NCI-H2107 (cell line): ENCODE data around the gene CYP26A1.

Experiments
- DNase-seq: peaks from one replicate; lab custom pipeline; 2025; lab: John Stamatoyannopoulos, UW

CYP26A1 gene, protein sequence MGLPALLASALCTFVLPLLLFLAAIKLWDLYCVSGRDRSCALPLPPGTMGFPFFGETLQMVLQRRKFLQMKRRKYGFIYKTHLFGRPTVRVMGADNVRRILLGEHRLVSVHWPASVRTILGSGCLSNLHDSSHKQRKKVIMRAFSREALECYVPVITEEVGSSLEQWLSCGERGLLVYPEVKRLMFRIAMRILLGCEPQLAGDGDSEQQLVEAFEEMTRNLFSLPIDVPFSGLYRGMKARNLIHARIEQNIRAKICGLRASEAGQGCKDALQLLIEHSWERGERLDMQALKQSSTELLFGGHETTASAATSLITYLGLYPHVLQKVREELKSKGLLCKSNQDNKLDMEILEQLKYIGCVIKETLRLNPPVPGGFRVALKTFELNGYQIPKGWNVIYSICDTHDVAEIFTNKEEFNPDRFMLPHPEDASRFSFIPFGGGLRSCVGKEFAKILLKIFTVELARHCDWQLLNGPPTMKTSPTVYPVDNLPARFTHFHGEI

DNA sequence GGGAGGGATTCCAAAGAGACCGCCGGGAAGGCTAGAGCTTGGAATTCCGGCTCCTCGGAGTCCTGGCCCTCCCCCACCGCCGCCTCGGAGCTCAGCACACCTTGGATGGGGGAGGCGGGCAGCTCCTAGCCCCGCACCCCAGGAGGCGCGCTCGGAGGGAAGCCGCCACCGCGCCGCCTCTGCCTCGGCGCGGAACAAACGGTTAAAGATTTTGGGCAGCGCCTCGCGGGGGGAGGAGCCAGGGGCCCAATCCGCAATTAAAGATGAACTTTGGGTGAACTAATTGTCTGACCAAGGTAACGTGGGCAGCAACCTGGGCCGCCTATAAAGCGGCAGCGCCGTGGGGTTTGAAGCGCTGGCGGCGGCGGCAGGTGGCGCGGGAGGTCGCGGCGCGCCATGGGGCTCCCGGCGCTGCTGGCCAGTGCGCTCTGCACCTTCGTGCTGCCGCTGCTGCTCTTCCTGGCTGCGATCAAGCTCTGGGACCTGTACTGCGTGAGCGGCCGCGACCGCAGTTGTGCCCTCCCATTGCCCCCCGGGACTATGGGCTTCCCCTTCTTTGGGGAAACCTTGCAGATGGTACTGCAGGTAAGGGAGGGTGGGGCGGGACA is at the start of gene CYP26A1:
Gene CYP26A1 (plus strand): TSS at position 355 of the 608 bp plus-strand sequence. CDS start 42 bp downstream, at position 397.
- no peak for DNase-seq

DNA sequence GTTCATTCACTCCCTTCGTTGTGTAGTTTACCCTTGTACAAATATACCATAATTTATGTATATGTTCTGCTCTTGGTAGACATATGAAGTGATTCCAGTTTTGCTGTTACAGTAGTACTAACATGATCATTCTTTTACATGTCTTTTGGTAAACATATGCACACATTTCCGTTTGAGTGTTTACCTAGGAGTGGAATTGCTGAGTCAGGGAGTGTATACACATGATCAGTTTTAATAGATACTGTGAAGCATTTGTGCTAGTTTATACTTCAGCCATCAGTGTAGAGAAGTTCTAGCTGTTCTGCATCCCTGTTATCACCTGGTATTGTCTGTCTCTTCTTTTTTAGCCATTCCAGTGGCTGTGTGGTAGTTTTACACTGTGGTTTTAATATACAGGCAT is 47.6 kb upstream of the CYP26A1 start:
- DNase-seq: no peak

DNA sequence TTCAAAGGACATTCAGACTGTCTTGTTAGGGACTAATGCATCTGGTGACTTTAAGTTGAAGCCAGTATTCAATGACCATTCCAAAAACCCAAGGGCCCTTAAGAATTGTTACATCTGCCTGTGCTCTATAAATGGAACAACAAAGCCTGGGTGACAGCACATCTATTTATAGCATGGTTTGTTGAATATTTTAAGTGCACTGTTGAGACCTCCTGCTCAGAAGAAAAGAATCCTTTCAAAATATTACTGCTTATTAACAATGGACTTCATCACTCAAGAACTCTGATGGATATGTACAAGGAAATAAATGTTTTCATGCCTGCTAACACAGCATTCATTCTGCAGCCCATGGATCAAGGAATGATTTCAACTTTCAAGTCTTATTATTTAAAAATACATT is 46.2 kb upstream of the CYP26A1 start:
- DNase-seq: no peak

DNA sequence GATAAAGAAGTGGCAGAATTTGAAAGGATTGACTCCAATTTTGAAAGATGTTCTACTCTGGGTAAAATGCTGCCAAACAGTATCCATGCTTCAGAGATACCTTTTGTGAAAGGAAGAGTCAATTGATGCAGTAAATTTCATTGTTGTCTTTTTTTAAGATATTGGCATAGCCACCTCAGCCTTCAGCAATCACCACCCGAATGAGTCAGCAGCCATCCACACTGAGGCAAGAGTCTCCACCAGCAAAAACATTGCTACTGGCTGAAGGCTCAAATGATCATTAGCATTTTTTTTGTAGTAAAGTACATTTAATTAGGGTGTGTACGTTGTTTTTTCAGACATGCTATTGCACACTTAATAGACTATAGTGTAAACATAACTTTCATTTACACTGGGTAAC is 44.8 kb upstream of the CYP26A1 start:
- DNase-seq: no peak

DNA sequence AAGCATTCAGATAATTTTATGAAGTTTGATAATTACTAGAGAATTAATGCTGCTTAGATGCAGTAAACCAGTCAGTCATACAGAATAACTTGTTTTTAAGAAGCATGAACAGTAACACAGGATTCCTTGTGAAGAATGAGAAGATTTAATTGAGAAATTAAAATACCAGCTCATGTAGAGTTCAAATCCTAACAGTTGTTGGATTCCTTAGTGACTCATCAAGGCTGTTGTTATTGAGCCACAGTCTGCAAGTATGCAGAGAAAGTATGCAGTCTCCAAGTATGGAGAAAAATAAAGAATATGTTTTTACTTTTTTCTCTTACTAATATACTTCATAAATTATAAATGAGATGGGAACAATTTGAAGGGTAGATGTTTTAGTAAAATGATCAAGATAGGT is 43.3 kb upstream of the CYP26A1 start:
- no peak for DNase-seq

DNA sequence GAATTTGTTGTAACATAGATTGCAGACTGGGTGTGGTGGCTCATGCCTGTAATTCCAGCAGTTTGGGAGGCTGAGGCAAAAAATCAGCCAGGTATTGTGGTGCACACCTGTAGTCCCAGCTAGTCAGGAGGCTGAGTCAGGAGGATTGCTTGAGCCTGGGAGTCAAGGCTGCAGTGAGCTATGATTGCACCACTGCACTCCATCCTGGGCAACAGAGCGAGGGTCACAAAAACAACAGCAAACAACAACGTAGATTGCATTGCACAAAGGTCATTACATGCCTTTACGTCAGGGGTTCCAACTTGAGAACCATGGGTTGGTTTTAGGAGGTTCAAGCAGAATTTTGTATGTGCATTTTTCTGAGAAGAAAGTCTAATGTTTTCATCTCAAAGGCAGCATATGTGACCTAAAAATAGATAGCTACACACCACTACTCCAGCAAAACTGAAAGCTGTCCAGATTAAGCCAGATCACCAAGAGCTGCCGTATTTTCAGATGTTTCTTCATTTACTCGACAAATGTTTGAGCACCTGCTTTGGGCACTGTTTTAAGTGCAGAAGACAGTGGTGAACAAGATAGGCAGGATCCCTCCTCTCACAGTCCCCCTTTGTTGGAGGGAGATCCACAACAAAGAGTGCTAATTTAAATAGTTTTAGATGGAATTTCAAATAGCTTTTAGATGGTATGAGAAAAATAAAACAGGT is 41.4 kb upstream of the CYP26A1 start:
- no peak for DNase-seq

DNA sequence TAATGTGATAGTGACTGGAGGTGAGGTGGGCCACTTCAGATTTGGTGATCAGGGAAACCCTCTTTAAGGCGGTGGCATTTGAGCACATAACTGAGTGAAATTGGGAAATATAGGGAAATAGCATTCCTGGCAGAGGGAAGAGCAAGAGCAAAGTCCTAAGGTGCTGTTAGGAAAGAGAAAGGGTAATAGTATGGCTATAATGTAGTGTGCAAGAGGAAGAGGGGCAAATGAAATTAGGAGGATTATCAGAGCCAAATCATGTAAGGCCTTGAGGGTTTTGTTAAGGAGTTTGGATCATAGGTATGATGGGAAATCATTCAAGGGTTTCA is 40.9 kb upstream of the CYP26A1 start:
- DNase-seq: no peak

DNA sequence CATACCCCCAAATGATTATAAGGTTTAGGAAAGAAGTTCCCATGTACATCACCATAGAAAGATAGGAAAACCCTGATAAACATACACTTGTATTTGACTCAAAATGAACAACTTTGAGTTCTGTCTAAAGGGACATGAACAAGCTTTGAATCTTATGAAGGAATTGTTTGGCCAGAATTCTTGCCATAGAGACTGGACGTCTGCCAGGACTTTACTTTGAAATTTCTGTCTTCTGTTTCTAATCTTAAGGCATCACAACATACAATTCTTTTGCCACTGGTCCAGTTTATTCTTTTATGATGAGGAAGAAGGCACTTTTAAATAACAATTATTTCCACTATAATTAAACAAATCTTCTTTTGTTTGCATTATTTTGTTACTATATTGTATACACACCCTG is 39.3 kb upstream of the CYP26A1 start:
- DNase-seq: no peak

DNA sequence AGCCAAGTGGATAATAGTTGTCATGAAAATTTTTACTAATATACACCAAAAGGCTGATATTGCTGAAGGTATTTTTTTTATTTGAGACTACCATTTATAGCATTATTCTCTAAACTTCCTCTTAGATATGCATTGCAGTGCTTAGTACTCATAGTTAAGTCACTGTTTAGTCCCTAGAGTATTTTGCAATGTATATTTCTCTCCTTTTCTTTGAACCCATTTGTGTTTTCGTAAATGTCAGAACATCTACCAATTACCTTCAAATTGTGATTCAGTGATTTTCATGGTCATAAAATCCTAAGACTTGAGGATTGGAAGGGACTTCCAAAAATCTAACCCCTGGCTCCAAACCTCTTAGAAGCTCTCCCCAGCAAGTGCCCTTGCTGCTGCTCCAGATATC is 34.6 kb upstream of the CYP26A1 start:
- no peak for DNase-seq

DNA sequence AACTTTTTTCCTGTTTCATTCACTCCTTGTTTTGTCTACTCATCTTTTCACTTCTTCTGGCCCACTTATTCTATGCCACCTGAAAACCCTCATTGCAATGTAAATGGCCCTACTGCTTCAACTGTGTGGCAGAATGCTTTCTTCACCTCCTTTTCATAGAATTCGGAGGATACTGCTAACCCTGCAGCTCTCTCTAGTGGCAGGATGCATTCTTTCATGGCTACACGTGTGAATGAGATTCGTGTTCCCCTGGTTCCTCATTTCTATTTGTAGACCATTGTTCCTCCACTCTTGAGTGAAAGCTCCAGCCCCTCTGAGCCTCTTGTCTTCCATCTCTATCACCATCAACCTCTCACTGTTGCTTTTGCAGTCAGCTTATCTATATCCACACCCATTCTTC is 34.0 kb upstream of the CYP26A1 start:
- DNase-seq: no peak

DNA sequence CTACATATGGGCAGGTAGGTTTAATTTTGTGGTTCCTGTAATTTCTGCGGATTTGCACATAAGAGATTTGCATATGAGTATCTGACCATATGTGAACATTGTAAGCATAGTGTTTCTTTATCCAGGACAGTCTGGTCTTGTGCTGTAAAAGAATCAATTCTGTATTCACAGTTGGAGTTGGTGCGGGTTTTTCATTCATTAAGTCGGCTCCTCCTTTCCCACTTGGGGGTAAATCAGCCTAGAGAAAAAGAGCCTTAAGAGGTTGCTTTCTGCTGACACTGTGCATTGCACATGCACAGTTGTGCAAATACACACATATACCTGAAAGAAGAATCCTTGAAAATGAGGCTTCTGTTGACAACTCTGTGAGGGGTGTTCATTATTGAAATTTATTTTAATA is 19.2 kb upstream of the CYP26A1 start:
- no peak for DNase-seq

DNA sequence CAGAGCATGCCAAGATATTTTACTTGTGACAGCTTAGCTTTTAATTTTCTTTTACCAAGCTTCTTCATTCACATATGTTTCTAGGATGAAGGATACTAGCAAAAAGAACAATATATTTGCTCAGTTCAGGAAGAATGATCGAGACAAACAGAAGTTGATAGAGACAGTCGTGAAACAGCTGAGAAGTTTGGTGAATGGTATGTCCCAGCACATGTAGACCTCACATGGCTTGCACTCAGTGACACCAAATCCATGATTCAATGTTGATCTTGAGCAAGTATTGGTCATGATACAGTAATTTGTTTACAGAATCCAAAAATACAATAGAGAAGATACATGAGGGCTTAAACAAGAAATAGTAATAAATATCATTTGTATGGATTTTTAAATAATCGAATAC is 15.6 kb upstream of the CYP26A1 start:
- no peak for DNase-seq

DNA sequence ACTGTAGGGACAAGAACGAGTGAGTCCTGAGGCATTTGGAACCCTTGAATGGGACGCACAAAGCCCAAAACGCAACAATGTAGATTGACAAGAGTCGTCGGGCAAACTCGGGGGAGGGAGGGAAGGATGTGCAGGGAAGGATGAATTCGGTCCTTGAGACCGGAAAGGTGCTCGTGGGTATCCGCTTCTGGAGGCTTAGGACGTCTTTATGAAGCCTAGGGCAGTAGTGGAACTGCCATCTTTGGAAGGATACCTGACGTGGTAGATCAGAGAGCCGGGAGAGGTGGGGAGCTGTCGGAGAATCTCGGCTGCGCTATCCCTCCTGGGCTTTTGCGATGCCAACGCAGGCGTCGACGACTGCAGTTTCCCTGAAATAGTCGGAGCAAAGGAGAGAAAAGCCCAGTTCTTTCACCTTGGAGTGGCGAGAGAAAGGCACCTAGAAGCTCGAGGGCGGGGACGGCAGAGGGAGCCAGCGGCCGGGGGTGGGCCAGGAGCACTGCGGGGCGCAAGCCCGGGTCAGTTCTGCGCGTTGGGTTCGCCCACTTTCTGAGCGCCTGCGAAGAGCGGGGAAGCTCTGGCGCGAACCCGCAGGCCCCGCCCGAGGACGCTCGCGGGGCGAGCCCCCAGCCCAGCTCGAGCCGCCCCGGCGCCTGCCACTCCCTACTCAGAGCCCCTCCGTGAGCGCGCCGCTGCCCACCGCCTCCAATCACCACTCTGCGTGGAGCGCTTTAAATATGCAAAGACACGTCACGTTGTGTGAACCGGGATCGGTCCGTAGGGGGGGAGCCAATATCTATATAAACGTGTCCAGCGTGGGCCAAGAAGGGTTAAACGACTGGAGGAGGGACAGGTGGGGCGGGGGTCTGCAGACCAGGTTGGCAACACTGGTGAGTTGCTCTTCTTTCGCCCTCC is 13.5 kb upstream of the CYP26A1 start, which contains the start of gene CYP26C1:
Gene CYP26C1 (plus strand): TSS at position 824 of the 912 bp plus-strand sequence. CDS start 466 bp downstream, outside the sequence.
- DNase-seq: no peak

DNA sequence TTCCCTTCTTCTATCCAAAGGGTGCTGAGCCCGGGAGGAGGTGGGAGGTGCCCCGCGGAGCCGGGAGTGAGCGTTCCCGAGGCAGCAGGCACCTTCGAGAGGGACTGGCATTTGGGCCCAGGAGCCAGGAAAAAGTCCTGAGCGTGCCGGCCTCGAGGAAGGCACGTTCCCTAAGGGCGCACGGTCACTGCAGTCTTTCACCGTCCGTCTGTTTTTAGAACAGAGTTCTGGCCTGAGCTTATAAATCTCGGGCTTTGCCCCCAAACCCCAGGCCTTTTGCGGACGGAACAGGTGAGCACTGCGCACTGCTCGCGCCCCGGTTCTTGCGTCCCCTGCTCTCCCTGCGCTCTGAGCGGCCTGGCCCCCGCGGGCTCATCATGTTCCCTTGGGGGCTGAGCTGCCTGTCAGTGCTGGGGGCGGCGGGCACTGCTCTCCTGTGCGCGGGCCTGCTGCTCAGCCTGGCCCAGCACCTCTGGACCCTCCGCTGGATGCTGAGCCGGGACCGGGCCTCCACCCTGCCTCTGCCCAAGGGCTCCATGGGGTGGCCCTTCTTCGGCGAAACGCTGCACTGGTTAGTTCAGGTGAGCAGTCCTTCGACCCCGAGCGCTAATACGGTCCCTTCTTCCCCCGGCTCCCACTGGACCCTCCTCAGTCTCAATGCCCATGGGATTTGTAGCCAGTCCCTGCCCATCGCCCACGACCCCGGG is 12.7 kb upstream of the CYP26A1 start:
- DNase-seq: no peak

DNA sequence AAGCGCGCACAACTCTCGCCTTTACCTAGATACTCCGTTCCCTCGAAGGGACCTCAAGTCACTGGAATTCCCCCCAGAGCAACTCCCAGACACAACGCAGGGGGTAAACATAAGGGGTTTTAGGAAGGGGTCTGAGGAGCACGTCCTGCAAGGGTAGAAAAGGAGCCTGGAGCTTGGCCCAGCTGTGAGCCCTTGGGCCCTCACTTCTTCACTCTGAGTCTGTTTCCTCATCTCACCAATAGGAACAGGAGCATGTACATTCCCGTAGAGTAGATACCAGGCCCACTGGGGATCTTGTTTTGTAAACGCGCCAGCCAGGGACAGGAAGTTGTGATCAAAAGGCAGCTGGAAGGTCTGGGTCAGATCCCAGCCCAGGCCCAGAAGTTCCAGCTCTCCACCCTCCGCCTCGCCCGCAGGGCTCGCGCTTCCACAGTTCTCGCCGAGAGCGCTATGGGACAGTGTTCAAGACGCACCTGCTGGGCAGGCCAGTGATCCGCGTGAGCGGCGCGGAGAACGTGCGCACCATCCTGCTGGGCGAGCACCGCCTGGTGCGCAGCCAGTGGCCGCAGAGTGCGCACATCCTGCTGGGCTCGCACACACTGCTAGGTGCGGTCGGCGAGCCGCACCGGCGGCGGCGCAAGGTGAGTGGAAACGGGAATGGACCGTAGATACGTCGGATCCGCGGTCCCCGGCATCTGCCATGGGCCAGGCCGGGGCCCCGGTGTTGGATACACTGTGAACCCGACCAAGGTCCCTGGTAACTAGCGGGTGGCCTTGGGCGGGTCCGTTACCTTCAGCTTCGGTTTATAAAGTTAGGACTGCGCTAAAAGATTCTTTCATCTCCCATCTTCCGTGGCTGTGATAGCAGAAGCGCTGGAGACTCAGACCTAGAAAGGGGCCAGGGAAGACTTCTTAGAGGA is 11.8 kb upstream of the CYP26A1 start:
- DNase-seq: no peak

DNA sequence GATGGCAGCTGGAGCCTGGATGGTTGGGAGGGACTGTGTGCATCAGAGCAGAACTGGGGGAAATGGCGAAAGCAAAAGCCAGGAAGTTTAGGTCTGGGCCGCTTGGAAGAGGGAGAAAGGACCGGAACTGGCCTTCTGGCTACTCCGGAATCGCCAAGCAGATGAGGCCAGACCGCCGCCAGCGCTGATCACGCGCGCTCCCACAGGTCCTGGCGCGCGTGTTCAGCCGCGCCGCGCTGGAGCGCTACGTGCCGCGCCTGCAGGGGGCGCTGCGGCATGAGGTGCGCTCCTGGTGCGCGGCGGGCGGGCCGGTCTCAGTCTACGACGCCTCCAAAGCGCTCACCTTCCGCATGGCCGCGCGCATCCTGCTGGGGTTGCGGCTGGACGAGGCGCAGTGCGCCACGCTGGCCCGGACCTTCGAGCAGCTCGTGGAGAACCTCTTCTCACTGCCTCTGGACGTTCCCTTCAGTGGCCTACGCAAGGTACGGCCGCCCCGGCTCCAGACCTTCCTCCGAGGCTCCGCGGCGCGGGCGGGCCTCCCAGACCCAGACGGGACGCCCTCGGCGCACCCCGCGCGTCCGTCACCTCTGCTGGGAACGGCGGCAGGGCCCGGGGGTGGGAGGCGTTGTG is 11.1 kb upstream of the CYP26A1 start:
- DNase-seq: no peak

DNA sequence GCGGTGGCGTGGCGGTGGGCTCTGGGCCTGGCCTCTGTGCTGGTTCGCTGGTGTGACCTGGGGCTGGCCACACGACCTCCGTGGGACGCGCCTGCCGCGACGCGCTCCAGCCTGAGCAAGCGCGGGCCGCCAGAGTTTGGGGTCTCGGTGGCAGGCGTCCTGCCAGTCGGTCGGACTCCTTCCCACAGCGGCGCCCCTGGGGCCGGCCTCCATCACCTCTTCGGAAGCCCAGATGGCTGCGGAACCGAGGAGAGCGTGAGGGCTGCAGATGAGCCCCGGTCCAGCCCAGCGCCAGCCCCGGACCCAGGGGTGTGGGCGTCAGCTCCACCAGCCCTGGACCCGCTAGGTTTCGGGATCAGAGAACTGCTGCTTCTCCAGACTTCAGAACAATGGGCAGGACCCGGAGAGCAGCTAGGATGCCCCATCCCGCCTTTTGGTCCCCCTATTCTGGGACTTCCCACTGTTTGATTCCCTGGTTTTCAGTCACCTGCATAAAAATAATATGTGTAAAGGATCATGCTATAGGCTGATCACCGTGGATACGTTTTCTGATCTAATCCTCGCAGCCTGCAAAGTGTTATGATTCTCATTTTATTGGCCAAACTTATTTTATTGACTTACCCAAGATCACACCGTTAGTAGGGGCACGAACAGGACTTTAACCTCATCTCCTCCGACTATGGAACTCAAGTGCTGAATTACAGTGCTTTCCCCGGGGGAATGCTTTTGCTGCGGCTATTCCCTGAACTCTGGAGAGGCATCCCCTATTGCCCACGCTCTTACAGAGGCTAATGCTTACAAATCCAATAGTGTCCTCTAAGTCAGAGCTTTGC is 10.3 kb upstream of the CYP26A1 start:
- no peak for DNase-seq

DNA sequence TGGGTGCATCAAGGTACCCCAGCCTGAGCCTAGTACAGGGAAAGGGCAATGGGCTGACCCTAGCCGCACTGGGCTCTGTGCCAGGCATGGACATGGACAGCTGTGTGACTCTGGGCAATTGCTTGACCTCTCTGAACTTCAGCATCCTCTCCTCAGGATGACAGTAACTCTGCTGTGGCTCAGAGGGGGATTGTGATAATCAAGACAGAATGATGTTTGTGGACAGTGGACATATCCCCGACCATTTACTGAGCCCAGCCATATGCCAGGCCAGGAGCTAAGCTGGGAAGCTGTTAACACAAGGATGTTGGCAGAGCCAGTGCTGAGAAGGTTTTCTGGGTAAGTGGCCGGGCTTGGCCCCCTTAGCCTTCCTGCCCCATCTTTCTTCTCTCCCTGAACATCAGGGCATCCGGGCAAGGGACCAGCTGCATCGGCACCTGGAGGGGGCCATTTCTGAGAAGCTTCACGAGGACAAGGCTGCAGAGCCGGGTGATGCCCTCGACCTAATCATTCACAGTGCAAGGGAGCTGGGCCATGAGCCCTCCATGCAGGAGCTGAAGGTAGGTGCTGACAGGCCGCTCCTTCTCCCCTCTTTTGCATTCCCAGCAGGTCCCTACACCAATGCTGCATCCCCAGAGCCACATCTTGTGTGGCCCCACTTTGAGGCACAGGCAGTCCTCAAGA is 9.6 kb upstream of the CYP26A1 start:
- no peak for DNase-seq
